Activated CD8-positive, alpha-beta T cell treated with anti-CD3 and anti-CD28 coated beads, Interleukin-2, amount 10 ng/mL, durations not matched to agents 7 days and 5 days (primary cell): ENCODE results near the gene ZBTB32. TPM values are rescaled to one million over a fixed set of nuclear protein-coding genes. Genes with fewer than 3 reads are reported as not detected.

Experiments
- ATAC-seq: fragments of 150-1000 bp; cut with Tn5 transposase; one replicate; pipeline ENCODE4 v1.10.0; 2021; ENCODE audit warnings: moderate library complexity
- CTCF ChIA-PET: fragments of 350-600 bp; sonication (Branson Sonifier 250); formaldehyde crosslinking; loops from one replicate; lab custom pipeline; 2021; ENCODE audit warnings: antibody characterized with exemption; lab: Charles Lee
- POLR2A ChIA-PET: fragments of 350-600 bp; sonication (Branson Sonifier 250); formaldehyde crosslinking; loops from one replicate; lab custom pipeline; 2021; ENCODE audit warnings: antibody characterized with exemption; lab: Charles Lee
- DNase-seq: peaks from one replicate; pipeline ENCODE4 v3.0.0-alpha.2; 2020
- H3K27ac Mint-ChIP-seq: one replicate; pipeline ENCODE4 v1.8.0; 2021; ENCODE audit warnings: mild to moderate bottlenecking, mixed read lengths
- H3K27me3 Mint-ChIP-seq: one replicate; pipeline ENCODE4 v1.8.0; 2021; ENCODE audit warnings: low read depth, mixed read lengths
- H3K36me3 Mint-ChIP-seq: one replicate; pipeline ENCODE4 v1.8.0; 2021; ENCODE audit warnings: low read depth, mixed read lengths
- H3K4me1 Mint-ChIP-seq: one replicate; pipeline ENCODE4 v1.8.0; 2021; ENCODE audit warnings: low read depth, mixed read lengths
- H3K4me3 Mint-ChIP-seq: one replicate; pipeline ENCODE4 v1.8.0; 2021; ENCODE audit warnings: mild to moderate bottlenecking, mixed read lengths
- H3K9me3 Mint-ChIP-seq: one replicate; pipeline ENCODE4 v1.8.0; 2022; ENCODE audit warnings: mixed read lengths; ENCODE audit not compliant: insufficient read depth
- total RNA-seq, 2 experiments: library from RNA; stranded (reverse); gene quantifications; one replicate each; pipeline ENCODE4 v1.2.3, GENCODE V29; 2021

The ZBTB32 gene
- total RNA-seq, 2 experiments from 2014 or later: 37.4 to 41.4 TPM

- POLR2A ChIA-PET: interaction anchor here (1.2 to 7.6 kb wide), 5 partner anchors 12 to 33 kb away, joined by 3 to 113 read pairs (median 5); partner anchors contain the start of genes LIN37 and ZBTB32
- CTCF ChIA-PET: interaction anchor here (0.5 to 6.7 kb wide), 6 partner anchors 16 to 216 kb away, joined by 3 to 266 read pairs (median 4); no protein-coding TSS in a partner anchor
These were observed 11.0 kb downstream of the ZBTB32 start for GRCh38 chr19:35715355-35715809.

GRCh38 chr19:35715981-35716800, 11.8 kb downstream of the ZBTB32 start:
- Mint-ChIP-seq H3K27ac (peak overlapping the region; percentile 89), H3K27me3 (no peaks in the 10 kb centered on the region), H3K36me3 (peaks cover 35% of the 10 kb centered on the region), H3K4me3 (peak overlapping the region; percentile 83), H3K4me1 (peaks cover 72% of the 10 kb centered on the region), H3K9me3 (no peaks in the 10 kb centered on the region)
- ChIA-PET POLR2A (interaction anchor here (1.3 to 7.6 kb wide), 4 partner anchors 13 to 32 kb away, joined by 4 to 113 read pairs (median 50); partner anchors contain the start of genes LIN37 and ZBTB32), CTCF (interaction anchor here (0.5 to 6.7 kb wide), 4 partner anchors 17 to 32 kb away, joined by 3 to 266 read pairs (median 16); no protein-coding TSS in a partner anchor)
- DNase-seq (peak; percentile 40), ATAC-seq (no peak)

More at GRCh38 chr19:35715355-35715809, 11.0 kb downstream of the ZBTB32 start:
- DNase-seq (peak; percentile 30), ATAC-seq (no peak)
- Mint-ChIP-seq H3K36me3 (peaks cover 31% of the 10 kb centered on the region), H3K4me3 (peak overlapping the region; percentile 83), H3K27ac (peak overlapping the region; percentile 89), H3K27me3 (no peaks in the 10 kb centered on the region), H3K4me1 (peaks cover 77% of the 10 kb centered on the region), H3K9me3 (no peaks in the 10 kb centered on the region)

GRCh38 chr19:35716801-35717664, 12.7 kb downstream of the ZBTB32 start:
- Mint-ChIP-seq H3K4me3 (peak overlapping the region; percentile 83), H3K9me3 (no peaks in the 10 kb centered on the region), H3K36me3 (peaks cover 42% of the 10 kb centered on the region), H3K4me1 (peaks cover 65% of the 10 kb centered on the region), H3K27me3 (no peaks in the 10 kb centered on the region), H3K27ac (peak overlapping the region; percentile 89)
- peak; percentile 97 for DNase-seq
- peak; percentile 77 for ATAC-seq
- POLR2A ChIA-PET: interaction anchor here (0.6 to 6.7 kb wide), 8 partner anchors 14 to 31 kb away, joined by 3 to 113 read pairs (median 4); partner anchors contain the start of genes IGFLR1, LIN37, PSENEN and U2AF1L4
- CTCF ChIA-PET: interaction anchor here (1.6 to 6.7 kb wide), 3 partner anchors 18 to 28 kb away, joined by 5 to 266 read pairs (median 8); partner anchors contain the start of gene U2AF1L4

GRCh38 chr19:35717665-35718344, 13.4 kb downstream of the ZBTB32 start, which contains the start of gene KMT2B:
Gene KMT2B, plus strand, starts transcription at chr19:35718003. Its CDS starts 16 bp downstream, at chr19:35718019.
- Mint-ChIP-seq H3K36me3 (peaks cover 50% of the 10 kb centered on the region), H3K27me3 (no peaks in the 10 kb centered on the region), H3K27ac (peak within 1 kb of the TSS; percentile 94), H3K4me1 (peaks cover 57% of the 10 kb centered on the region), H3K4me3 (peak within 1 kb of the TSS; percentile 94), H3K9me3 (no peaks in the 10 kb centered on the region)
- ATAC-seq (peak; percentile 1), DNase-seq (no peak)
- ChIA-PET CTCF (interaction anchor here (1.0 to 1.9 kb wide), 5 partner anchors 18 to 102 kb away, joined by 3 to 8 read pairs (median 4); partner anchors contain the start of gene U2AF1L4), POLR2A (interaction anchor here (0.6 to 1.9 kb wide), 8 partner anchors 13 to 208 kb away, joined by 3 to 14 read pairs (median 3); partner anchors contain the start of genes IGFLR1, LIN37, PSENEN and U2AF1L4)

- H3K4me1 Mint-ChIP-seq: peaks cover 50% of the 10 kb centered on the region
- peak overlapping the region; percentile 94 for H3K27ac Mint-ChIP-seq
- CTCF ChIA-PET: interaction anchor here (1.0 to 1.9 kb wide), 9 partner anchors 9 to 102 kb away, joined by 3 to 8 read pairs (median 4); partner anchors contain the start of gene U2AF1L4
- DNase-seq (peak; percentile 65), ATAC-seq (peak; percentile 2)
- POLR2A ChIA-PET: interaction anchor here (0.5 to 1.9 kb wide), 11 partner anchors 9 to 208 kb away, joined by 3 to 14 read pairs (median 3); partner anchors contain the start of genes IGFLR1, LIN37, PSENEN and U2AF1L4
- no peaks in the 10 kb centered on the region for H3K9me3 Mint-ChIP-seq
- peak overlapping the region; percentile 94 for H3K4me3 Mint-ChIP-seq
- peaks cover 56% of the 10 kb centered on the region for H3K36me3 Mint-ChIP-seq
- no peaks in the 10 kb centered on the region for H3K27me3 Mint-ChIP-seq
These were observed 14.1 kb downstream of the ZBTB32 start for GRCh38 chr19:35718345-35719041.

GRCh38 chr19:35719402-35720162, 15.2 kb downstream of the ZBTB32 start:
- DNase-seq: no peak
- no peaks in the 10 kb centered on the region for H3K27me3 Mint-ChIP-seq
- ChIA-PET CTCF (interaction anchor here (1.0 to 1.9 kb wide), 7 partner anchors 8 to 100 kb away, joined by 3 to 8 read pairs (median 3); no protein-coding TSS in a partner anchor), POLR2A (interaction anchor here (0.6 to 1.9 kb wide), 8 partner anchors 7 to 170 kb away, joined by 3 to 14 read pairs (median 4); partner anchors contain the start of genes IGFLR1, PSENEN and U2AF1L4)
- no peak for ATAC-seq
- H3K9me3 Mint-ChIP-seq: no peaks in the 10 kb centered on the region
- peak overlapping the region; percentile 94 for H3K4me3 Mint-ChIP-seq
- H3K27ac Mint-ChIP-seq: peak overlapping the region; percentile 94
- H3K4me1 Mint-ChIP-seq: peaks cover 39% of the 10 kb centered on the region
- peaks cover 56% of the 10 kb centered on the region for H3K36me3 Mint-ChIP-seq

GRCh38 chr19:35720163-35720524, 15.8 kb downstream of the ZBTB32 start:
- peaks cover 34% of the 10 kb centered on the region for H3K4me1 Mint-ChIP-seq
- ATAC-seq (no peak), DNase-seq (no peak)
- peaks cover 58% of the 10 kb centered on the region for H3K36me3 Mint-ChIP-seq
- CTCF ChIA-PET: no interaction called here
- H3K27me3 Mint-ChIP-seq: no peaks in the 10 kb centered on the region
- H3K27ac Mint-ChIP-seq: peak overlapping the region; percentile 54
- H3K4me3 Mint-ChIP-seq: peak overlapping the region; percentile 50
- POLR2A ChIA-PET: interaction anchor here (0.7 to 0.9 kb wide), 2 partner anchors 17 to 20 kb away, joined by 3 read pairs; no protein-coding TSS in a partner anchor
- no peaks in the 10 kb centered on the region for H3K9me3 Mint-ChIP-seq

GRCh38 chr19:35720648-35721047, 16.3 kb downstream of the ZBTB32 start:
- ATAC-seq: no peak
- peaks cover 62% of the 10 kb centered on the region for H3K36me3 Mint-ChIP-seq
- no peak for DNase-seq
- peaks cover 29% of the 10 kb centered on the region for H3K4me1 Mint-ChIP-seq
- CTCF ChIA-PET: no interaction called here
- no peak overlapping the region for H3K27ac Mint-ChIP-seq
- no peaks in the 10 kb centered on the region for H3K27me3 Mint-ChIP-seq
- POLR2A ChIA-PET: interaction anchor here (0.7 to 0.9 kb wide), 2 partner anchors 16 to 20 kb away, joined by 3 read pairs; no protein-coding TSS in a partner anchor
- H3K4me3 Mint-ChIP-seq: no peak overlapping the region
- H3K9me3 Mint-ChIP-seq: no peaks in the 10 kb centered on the region

GRCh38 chr19:35721374-35721773, 17.0 kb downstream of the ZBTB32 start:
- peaks cover 62% of the 10 kb centered on the region for H3K36me3 Mint-ChIP-seq
- peaks cover 22% of the 10 kb centered on the region for H3K4me1 Mint-ChIP-seq
- no peaks in the 10 kb centered on the region for H3K9me3 Mint-ChIP-seq
- no peak overlapping the region for H3K27ac Mint-ChIP-seq
- no peak overlapping the region for H3K4me3 Mint-ChIP-seq
- POLR2A ChIA-PET: interaction anchor here (1.3 kb wide), 1 partner anchor 19 kb away, joined by 3 read pairs; no protein-coding TSS in a partner anchor
- ATAC-seq (no peak), DNase-seq (no peak)
- CTCF ChIA-PET: interaction anchor here (1.4 kb wide), 1 partner anchor 19 kb away, joined by 3 read pairs; no protein-coding TSS in a partner anchor
- H3K27me3 Mint-ChIP-seq: no peaks in the 10 kb centered on the region
